HG02610 (cell line): ENCODE results near the gene SHISA9.

Experiments
- ATAC-seq: cut with Tn5 transposase; IDR thresholded peaks from one replicate; pipeline ENCODE4 v1.9.1; 2021; ENCODE audit warnings: mild to moderate bottlenecking, moderate library complexity; ENCODE audit not compliant: unreplicated experiment

The SHISA9 gene

GRCh38 chr16:13157082-13157481 lies 255.7 kb downstream of the SHISA9 start:
- no peak for ATAC-seq

GRCh38 chr16:13158427-13158826 lies 257.0 kb downstream of the SHISA9 start:
- no peak for ATAC-seq

- ATAC-seq: no peak
Observed at GRCh38 chr16:13165024-13165423, 263.6 kb downstream of the SHISA9 start.

- no peak for ATAC-seq
Observed at GRCh38 chr16:13168091-13168572, 266.7 kb downstream of the SHISA9 start.

GRCh38 chr16:13171313-13171712 lies 269.9 kb downstream of the SHISA9 start:
- ATAC-seq: no peak

- ATAC-seq: no peak
Observed at GRCh38 chr16:13176711-13177110, 275.3 kb downstream of the SHISA9 start.

- no peak for ATAC-seq
Observed at GRCh38 chr16:13178318-13178717, 276.9 kb downstream of the SHISA9 start.

GRCh38 chr16:13181432-13181831 lies 280.0 kb downstream of the SHISA9 start:
- ATAC-seq: no peak

GRCh38 chr16:13186813-13187212 lies 285.4 kb downstream of the SHISA9 start:
- ATAC-seq: no peak

GRCh38 chr16:13189250-13189649 lies 287.9 kb downstream of the SHISA9 start:
- no peak for ATAC-seq

- ATAC-seq: no peak
Observed at GRCh38 chr16:13193721-13194120, 292.3 kb downstream of the SHISA9 start.

- no peak for ATAC-seq
Observed at GRCh38 chr16:13194766-13195165, 293.4 kb downstream of the SHISA9 start.

- no peak for ATAC-seq
Observed at GRCh38 chr16:13203725-13204124, 302.3 kb downstream of the SHISA9 start.

GRCh38 chr16:13205352-13205751 lies 304.0 kb downstream of the SHISA9 start:
- ATAC-seq: no peak

GRCh38 chr16:13206606-13207005 lies 305.2 kb downstream of the SHISA9 start:
- no peak for ATAC-seq

- ATAC-seq: no peak
Observed at GRCh38 chr16:13207151-13207550, 305.8 kb downstream of the SHISA9 start.

- ATAC-seq: no peak
Observed at GRCh38 chr16:13223666-13224065, 322.3 kb downstream of the SHISA9 start.

- ATAC-seq: no peak
Observed at GRCh38 chr16:13229039-13229438, 327.6 kb downstream of the SHISA9 start.

- ATAC-seq: no peak
Observed at GRCh38 chr16:13231365-13231764, 330.0 kb downstream of the SHISA9 start.

GRCh38 chr16:13234999-13235398 lies 333.6 kb downstream of the SHISA9 start:
- no peak for ATAC-seq

- ATAC-seq: no peak
Observed at GRCh38 chr16:13236308-13236707, 334.9 kb downstream of the SHISA9 start.

GRCh38 chr16:13238182-13238581 lies 336.8 kb downstream of the SHISA9 start:
- ATAC-seq: no peak

GRCh38 chr16:13242201-13242600 lies 340.8 kb downstream of the SHISA9 start:
- no peak for ATAC-seq

GRCh38 chr16:13244770-13245169 lies 343.4 kb downstream of the SHISA9 start:
- no peak for ATAC-seq
